ENCODE data around the gene CELF1. TPM values are rescaled to one million over a fixed set of nuclear protein-coding genes. Genes with fewer than 3 reads are reported as not detected.

CELF1 gene
- total RNA-seq, 4 donors from 2014 or later, result 69.6 to 151 (median 99.3) TPM

DNA sequence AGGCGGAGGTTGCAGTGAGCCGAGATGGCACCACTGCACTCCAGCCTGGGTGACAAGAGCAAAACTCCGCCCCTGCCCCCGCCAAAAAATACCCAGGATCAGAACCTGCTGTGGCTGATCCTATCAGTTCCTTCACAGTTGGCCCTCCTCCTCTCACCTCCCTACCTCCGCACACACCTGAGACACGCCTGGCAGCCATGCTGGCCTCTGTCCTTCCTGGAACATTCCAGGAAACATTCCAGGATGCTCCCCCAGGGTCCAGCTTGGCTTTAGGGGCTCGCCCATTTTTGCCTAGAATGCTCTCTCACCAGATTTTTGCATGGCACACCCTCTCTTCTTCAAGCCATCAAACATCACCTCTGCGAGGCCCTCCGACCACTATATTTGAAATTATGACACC lies 106.1 kb downstream of the CELF1 start:
- DNase-seq (ENCODE audit: extremely low spot score), result no peak
- Histone ChIP-seq H3K36me3 (no peaks in the 10 kb centered on the region), H3K27ac (replicated peaks in 1 of 4) (no peak overlapping the region), H3K27me3 (no peaks in the 10 kb centered on the region), H3K9me3 (no peaks in the 10 kb centered on the region), H3K4me3 (no peak overlapping the region), H3K4me1 (peaks cover 0 to 3% (median 0%) of the 10 kb centered on the region in 4 donors)
- TF ChIP-seq, protein P1, sequence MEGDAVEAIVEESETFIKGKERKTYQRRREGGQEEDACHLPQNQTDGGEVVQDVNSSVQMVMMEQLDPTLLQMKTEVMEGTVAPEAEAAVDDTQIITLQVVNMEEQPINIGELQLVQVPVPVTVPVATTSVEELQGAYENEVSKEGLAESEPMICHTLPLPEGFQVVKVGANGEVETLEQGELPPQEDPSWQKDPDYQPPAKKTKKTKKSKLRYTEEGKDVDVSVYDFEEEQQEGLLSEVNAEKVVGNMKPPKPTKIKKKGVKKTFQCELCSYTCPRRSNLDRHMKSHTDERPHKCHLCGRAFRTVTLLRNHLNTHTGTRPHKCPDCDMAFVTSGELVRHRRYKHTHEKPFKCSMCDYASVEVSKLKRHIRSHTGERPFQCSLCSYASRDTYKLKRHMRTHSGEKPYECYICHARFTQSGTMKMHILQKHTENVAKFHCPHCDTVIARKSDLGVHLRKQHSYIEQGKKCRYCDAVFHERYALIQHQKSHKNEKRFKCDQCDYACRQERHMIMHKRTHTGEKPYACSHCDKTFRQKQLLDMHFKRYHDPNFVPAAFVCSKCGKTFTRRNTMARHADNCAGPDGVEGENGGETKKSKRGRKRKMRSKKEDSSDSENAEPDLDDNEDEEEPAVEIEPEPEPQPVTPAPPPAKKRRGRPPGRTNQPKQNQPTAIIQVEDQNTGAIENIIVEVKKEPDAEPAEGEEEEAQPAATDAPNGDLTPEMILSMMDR (IDR thresholded peaks at IDR 0.05), result no peak
- TF ChIP-seq POLR2A (IDR thresholded peaks at IDR 0.05; ENCODE audit: low read depth) (no peak), EP300 (IDR thresholded peaks at IDR 0.05) (no peak), POLR2AphosphoS5 (IDR thresholded peaks at IDR 0.05) (no peak)
- WGBS, result 95% methylated on average over 9 of the region's 9 CpGs
- intact Hi-C loops (cut with DNase I), result no loop called here

DNA sequence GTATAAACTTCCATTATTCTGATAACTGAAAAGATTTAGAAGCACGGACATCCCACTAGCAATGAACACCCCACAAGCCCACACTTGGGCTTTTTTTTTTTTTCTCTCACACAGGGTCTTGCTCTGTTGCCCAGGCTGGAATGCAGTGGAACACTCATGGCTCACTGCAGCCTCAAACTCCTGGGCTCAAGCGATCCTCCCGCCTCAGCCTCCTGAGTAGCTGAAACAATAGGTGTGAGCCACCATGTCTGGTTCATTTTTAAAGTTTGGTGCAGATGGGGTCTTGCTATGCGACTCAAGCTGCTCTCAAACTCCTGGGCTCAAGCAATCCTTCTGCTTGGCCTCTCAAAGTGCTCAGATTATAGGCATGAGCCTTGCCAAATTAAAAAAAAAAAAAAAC lies 107.1 kb downstream of the CELF1 start:
- 97% methylated on average over 4 of the region's 4 CpGs for WGBS
- no peaks in the 10 kb centered on the region for H3K27me3 ChIP-seq
- H3K4me3 ChIP-seq, result no peak overlapping the region
- TF ChIP-seq, protein P1 (IDR thresholded peaks at IDR 0.05), result no peak
- no peak for TF ChIP-seq POLR2A (IDR thresholded peaks at IDR 0.05; ENCODE audit: low read depth)
- peaks cover 0 to 3% (median 0%) of the 10 kb centered on the region in 4 donors for H3K4me1 ChIP-seq
- no peak overlapping the region for H3K27ac ChIP-seq (replicated peaks in 1 of 4)
- H3K9me3 ChIP-seq, result no peaks in the 10 kb centered on the region
- DNase-seq (ENCODE audit: extremely low spot score), result no peak
- no peaks in the 10 kb centered on the region for H3K36me3 ChIP-seq
- intact Hi-C loops (cut with DNase I), result no loop called here

GRCh38 chr11:47443817-47444216 lies 109.1 kb downstream of the CELF1 start:
- DNase-seq (ENCODE audit: extremely low spot score), result no peak
- Histone ChIP-seq H3K9me3 (no peaks in the 10 kb centered on the region), H3K27ac (replicated peaks in 1 of 4) (no peak overlapping the region), H3K27me3 (no peaks in the 10 kb centered on the region), H3K4me3 (no peak overlapping the region), H3K36me3 (no peaks in the 10 kb centered on the region), H3K4me1 (no peaks in the 10 kb centered on the region)
- intact Hi-C loops (cut with DNase I), result no loop called here
- 82% methylated on average over 3 of the region's 3 CpGs for WGBS
- TF ChIP-seq, protein P1 (IDR thresholded peaks at IDR 0.05), result no peak
- TF ChIP-seq POLR2AphosphoS5 (IDR thresholded peaks at IDR 0.05) (no peak), POLR2A (IDR thresholded peaks at IDR 0.05; ENCODE audit: low read depth) (no peak), EP300 (IDR thresholded peaks at IDR 0.05) (no peak)

GRCh38 chr11:47443028-47443700 lies 109.8 kb downstream of the CELF1 start:
- H3K9me3 ChIP-seq, result no peaks in the 10 kb centered on the region
- no peak for DNase-seq (ENCODE audit: extremely low spot score)

More at GRCh38 chr11:47443028-47443700, 109.8 kb downstream of the CELF1 start:
- WGBS, result 84% methylated on average over 11 of the region's 12 CpGs
- Histone ChIP-seq H3K4me1 (peaks cover 0 to under 1% (median under 1%) of the 10 kb centered on the region in 4 donors), H3K27ac (replicated peaks in 1 of 4) (no peak overlapping the region), H3K4me3 (no peak overlapping the region), H3K36me3 (no peaks in the 10 kb centered on the region), H3K27me3 (no peaks in the 10 kb centered on the region)
- intact Hi-C loops (cut with DNase I), result no loop called here
- no peak for TF ChIP-seq EP300 (IDR thresholded peaks at IDR 0.05)
- TF ChIP-seq POLR2AphosphoS5 (IDR thresholded peaks at IDR 0.05), result no peak
- no peak for TF ChIP-seq POLR2A (IDR thresholded peaks at IDR 0.05; ENCODE audit: low read depth)
- TF ChIP-seq, protein P1 (IDR thresholded peaks at IDR 0.05), result no peak

Measured in esophagus muscularis mucosa (tissue), 4 donors.